K562 (cell line): ENCODE measurements around the gene ARHGAP18. TPM values are rescaled to one million over a fixed set of nuclear protein-coding genes. Genes with fewer than 3 reads are reported as not detected.

Experiments used
- ATAC-seq: fragments of 200-7000 bp; cut with Tn5 transposase; 3 replicates; pipeline ENCODE4 v1.9.1; 2020; ENCODE audit warnings: moderate library complexity
- BruUV-seq: library from RNA; stranded (reverse); fragments of 400-500 nt; replicated peaks from 2 replicates; lab custom pipeline; 2021; lab: Mats Ljungman, UMichigan
- CTCF ChIA-PET: fragments of 300-600 bp; formaldehyde crosslinking; extraction: SDS; loops from one replicate; lab custom pipeline; 2021; ENCODE audit warnings: low intra/inter-chr PET ratio; lab: Yijun Ruan, JAX
- POLR2A ChIA-PET: fragments of 300-600, 350-650 bp; sonication (Branson Sonifier 250); formaldehyde crosslinking; extraction: SDS; loops from one replicate; lab custom pipeline; 2021; ENCODE audit warnings: antibody characterized with exemption, inconsistent platforms; lab: Yijun Ruan, JAX
- DNase-seq, 4 experiments: peaks; one replicate each; pipeline versions ENCODE4 v3.0.0 to v3.0.0-alpha.2; 2011 to 2018; ENCODE audit warnings: low spot score in 3 of 4, mixed read lengths in 3 of 4; ENCODE audit errors: extremely low read depth in 1 of 4
- FAIRE-seq: peaks from 2 replicates; lab custom pipeline; 2011; peaks lifted over from hg19 to GRCh38; lab: Jason Lieb, UNC
- H2AFZ ChIP-seq: 2 replicates; pipeline ENCODE4 v1.6.0; 2011; ENCODE audit warnings: low read depth, low read length, control low read depth, inconsistent platforms
- H3K27ac ChIP-seq: fragments of 200-600 bp; 3 replicates; pipeline ENCODE4 v1.8.0; 2011; ENCODE audit warnings: low read depth, mild to moderate bottlenecking, control low read depth, inconsistent platforms, low read length, moderate library complexity, mixed read lengths; ENCODE audit errors: extremely low read depth
- H3K27me3 ChIP-seq, 2 experiments: fragments of 300-600 bp in 1 of 2; 2 replicates in 1 of 2; 3 replicates in 1 of 2; pipeline versions ENCODE4 v1.6.0 to v1.8.0; 2011; ENCODE audit warnings: inconsistent platforms in 2 of 2, low read length in 2 of 2, mild to moderate bottlenecking in 1 of 2, mixed read lengths in 1 of 2, moderate library complexity in 1 of 2; ENCODE audit not compliant: control insufficient read depth in 2 of 2, insufficient read depth in 2 of 2
- H3K36me3 ChIP-seq: fragments of 300-600 bp; 3 replicates; pipeline ENCODE4 v1.8.0; 2011; ENCODE audit warnings: mild to moderate bottlenecking, low read length, inconsistent platforms; ENCODE audit not compliant: control insufficient read depth, insufficient read depth
- H3K4me1 ChIP-seq, 2 experiments: fragments of 200-600 bp in 1 of 2; replicated peaks in 1 of 2; 2 replicates in 1 of 2; 3 replicates in 1 of 2; pipeline versions ENCODE4 v1.5.1 to v1.8.0; 2011; ENCODE audit warnings: inconsistent platforms in 2 of 2, low read length in 2 of 2, mild to moderate bottlenecking in 1 of 2, mixed read lengths in 1 of 2, moderate library complexity in 1 of 2; ENCODE audit not compliant: control insufficient read depth in 2 of 2, insufficient read depth in 2 of 2
- H3K4me2 ChIP-seq: 2 replicates; pipeline ENCODE4 v1.6.1; 2011; ENCODE audit warnings: low read length, control low read depth, inconsistent platforms, mixed read lengths; ENCODE audit not compliant: insufficient read depth
- H3K4me3 ChIP-seq: fragments of 200-600 bp; sonication (generic), shearing (Covaris generic); 2 replicates; pipeline ENCODE4 v1.5.1; 2016; ENCODE audit warnings: control low read depth, inconsistent platforms
- H3K79me2 ChIP-seq: fragments of 200-600 bp; 3 replicates; pipeline ENCODE4 v1.8.0; 2011; ENCODE audit warnings: low read length, inconsistent platforms; ENCODE audit not compliant: control insufficient read depth, insufficient read depth
- H3K9ac ChIP-seq, 2 experiments: 2 replicates each; pipeline versions ENCODE4 v1.6.0 to v1.6.1; 2011; ENCODE audit warnings: low read depth in 2 of 2, low read length in 2 of 2, control low read depth in 1 of 2, inconsistent platforms in 1 of 2, mild to moderate bottlenecking in 1 of 2, mixed read lengths in 1 of 2; ENCODE audit not compliant: insufficient read depth in 1 of 2
- H3K9me1 ChIP-seq: one replicate; pipeline ENCODE4 v1.6.0; 2011; ENCODE audit warnings: inconsistent platforms, mild to moderate bottlenecking, low read length, moderate library complexity; ENCODE audit not compliant: control insufficient read depth, insufficient read depth
- H3K9me3 ChIP-seq: replicated peaks from 2 replicates; pipeline ENCODE4 v1.5.1; 2011; ENCODE audit warnings: low read depth, low read length, inconsistent platforms; ENCODE audit not compliant: control insufficient read depth, insufficient read depth
- H4K20me1 ChIP-seq: replicated peaks from 2 replicates; pipeline ENCODE4 v1.6.1; 2011; ENCODE audit warnings: low read length, inconsistent platforms, mixed read lengths; ENCODE audit not compliant: control insufficient read depth, insufficient read depth
- ARID1B ChIP-seq: fragments of 450-650 bp; IDR thresholded peaks from 2 replicates; pipeline ENCODE4 v1.6.1; 2016; ENCODE audit warnings: antibody characterized with exemption, mild to moderate bottlenecking, inconsistent platforms
- CBFA2T3 ChIP-seq: fragments of 450-650 bp; IDR thresholded peaks from 2 replicates; pipeline ENCODE4 v1.6.1; 2017
- CTBP1 ChIP-seq: fragments of 450-650 bp; IDR thresholded peaks from 2 replicates; pipeline ENCODE4 v1.6.1; 2016; ENCODE audit warnings: borderline replicate concordance
- DPF2 ChIP-seq: fragments of 450-650 bp; IDR thresholded peaks from 2 replicates; pipeline ENCODE4 v1.6.1; 2016
- FOXA3 ChIP-seq, 2 experiments: fragments of 450-650 bp in 1 of 2; sonication (generic) in 1 of 2; formaldehyde crosslinking; IDR thresholded peaks in 1 of 2; conservative IDR thresholded peaks in 1 of 2; 2 replicates each; pipeline versions ENCODE4 v1.4.0 to v1.8.0; 2020 to 2022; ENCODE audit warnings: mild to moderate bottlenecking in 2 of 2, missing genetic modification reagents in 1 of 2
- KDM1A ChIP-seq, 2 experiments: fragments of 450-650 bp; IDR thresholded peaks; 2 replicates each; pipeline ENCODE4 v1.6.1; 2016; ENCODE audit warnings: mild to moderate bottlenecking in 2 of 2
- MTA2 ChIP-seq: fragments of 450-650 bp; IDR thresholded peaks from 2 replicates; pipeline ENCODE4 v1.6.1; 2016; ENCODE audit warnings: low read depth
- NRF1 ChIP-seq, 2 experiments: fragments of 450-650 bp; IDR thresholded peaks in 1 of 2; conservative IDR thresholded peaks in 1 of 2; 2 replicates each; pipeline ENCODE4 v1.6.1; 2014; ENCODE audit warnings: mild to moderate bottlenecking in 2 of 2
- OTX1 ChIP-seq: fragments of 450-650 bp; formaldehyde crosslinking; IDR thresholded peaks from 2 replicates; pipeline ENCODE4 v1.4.0; 2022; ENCODE audit warnings: mild to moderate bottlenecking
- PRDM10 ChIP-seq: fragments of 450-650 bp; IDR thresholded peaks from 2 replicates; pipeline ENCODE4 v1.6.1; 2018; ENCODE audit not compliant: partially characterized antibody
- ZBTB1 ChIP-seq: sonication (generic); formaldehyde crosslinking; IDR thresholded peaks from 2 replicates; pipeline ENCODE4 v1.8.1; 2023; ENCODE audit warnings: missing genetic modification reagents, low read depth, mild to moderate bottlenecking, borderline replicate concordance
- ZC3H8 ChIP-seq: fragments of 450-650 bp; IDR thresholded peaks from 2 replicates; pipeline ENCODE4 v1.6.1; 2017
- WGBS: fragments of 100-300 bp; shearing (Covaris generic); methylation state at CpG from one replicate; pipeline ENCODE4 v1.1.6; 2016; ENCODE audit warnings: low coverage, mixed read lengths; ENCODE audit not compliant: insufficient coverage; ENCODE audit errors: missing lambda C conversion rate; 5-methylcytosine and 5-hydroxymethylcytosine counted together
- in situ Hi-C: fragments of 300-500 bp; cut with MboI; formaldehyde crosslinking; loops from 4 replicates; pipeline ENCODE4 v1.15.0; 2018; ENCODE audit warnings: inconsistent platforms, mixed read lengths
- intact Hi-C: fragments of 100-400 bp; cut with micrococcal nuclease; formaldehyde crosslinking; loops from 2 replicates; pipeline ENCODE4 v1.14.2; 2022
- polyA plus RNA-seq, 8 experiments: library from polyadenylated mRNA; depleted of rRNA in 4 of 8; stranded (reverse) in 5 of 8; unstranded in 3 of 8; fragments of >200 nt; fragmentation: Nextera tagmentation in 2 of 8; fragmentation: Illumina TruSeq in 1 of 8; extraction: Ambion mirVana in 2 of 8; extraction: Trizol in 1 of 8; gene quantifications; 2 replicates each; pipeline versions ENCODE4 v1.2.1 to v1.2.3, GENCODE V29; 2011 to 2014; ENCODE audit warnings: inconsistent platforms in 1 of 8, missing spikeins in 1 of 8
- total RNA-seq, 7 experiments: library from RNA; depleted of rRNA in 6 of 7; stranded (reverse); fragments of >200 nt in 6 of 7; fragmentation: Illumina TruSeq in 2 of 7; extraction: Trizol in 2 of 7; gene quantifications; 2 replicates each; pipeline versions ENCODE4 v1.2.1 to v1.2.3, GENCODE V29; 2011 to 2021; ENCODE audit warnings: low replicate concordance in 1 of 7
- TF ChIP-seq, protein P1 (sequence below): IDR thresholded peaks from 2 replicates; pipeline ENCODE4 v1.6.1; 2012; ENCODE audit warnings: low read depth, low read length, improper control_type of control experiment, borderline replicate concordance
- TF ChIP-seq, protein P2 (sequence below): fragments of 450-650 bp; IDR thresholded peaks from 2 replicates; pipeline ENCODE4 v1.6.1; 2016; ENCODE audit warnings: mild to moderate bottlenecking

ARHGAP18 gene
- total and polyA plus RNA-seq, 9 of the 15 experiments (the other 6 are each of a cell fraction or from before 2014, with no cell fraction given) = 13.3 to 29.7 (median 21.1) TPM

DNA sequence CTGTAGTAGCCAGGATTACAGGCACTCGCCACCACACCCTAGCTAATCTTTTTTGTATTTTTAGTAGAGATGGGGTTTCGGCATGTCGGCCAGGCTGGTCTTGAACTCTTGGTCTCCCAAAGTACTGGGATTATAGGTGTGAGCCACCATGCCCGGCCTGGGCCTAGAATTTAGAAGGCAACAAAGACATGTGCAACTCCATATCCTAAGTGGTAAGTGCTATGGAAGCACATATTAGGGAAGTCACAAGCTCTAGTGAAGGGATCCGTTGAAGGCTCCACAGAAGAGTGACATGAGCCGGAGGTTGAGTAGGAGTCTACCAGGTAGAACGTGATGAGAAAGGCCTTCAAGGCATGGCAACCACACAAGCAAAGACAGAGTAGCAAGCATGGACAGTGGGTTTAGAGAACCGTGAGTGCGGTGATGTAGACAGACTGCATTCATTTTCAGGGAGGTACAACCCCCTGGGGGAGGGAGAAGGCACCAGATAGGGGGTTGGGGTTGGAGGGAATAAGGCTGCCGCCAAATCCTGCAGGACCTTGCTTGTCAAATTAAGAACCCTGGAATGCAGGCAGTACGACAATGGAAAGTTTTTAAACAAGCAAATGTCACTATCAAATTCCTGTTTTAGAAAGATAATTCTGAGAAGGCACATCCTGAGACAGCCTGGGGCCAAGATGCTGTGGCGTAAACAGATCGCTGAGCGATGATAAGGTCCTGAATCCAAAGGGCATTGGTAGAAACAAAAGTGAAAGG is 50.2 kb downstream of the ARHGAP18 start:
- ChIA-PET CTCF (no interaction called here), POLR2A (interaction anchor here (0.5 to 1.5 kb wide), 7 partner anchors 8 to 104 kb away, joined by 3 to 4 read pairs (median 3); no protein-coding TSS in a partner anchor)
- Histone ChIP-seq H3K9me3 (no peaks in the 10 kb centered on the region), H3K27me3 (no peaks in the 10 kb centered on the region), H3K36me3 (no peaks in the 10 kb centered on the region), H3K79me2 (peaks cover 48% of the 10 kb centered on the region), H4K20me1 (no peaks in the 10 kb centered on the region), H3K9me1 (no peaks in the 10 kb centered on the region), H3K27ac (peak overlapping the region; percentile 73), H3K4me3 (peak overlapping the region; percentile 6), H3K4me2 (peak overlapping the region; percentile 75), H3K9ac (peak overlapping the region; percentile 18 to 34; a peak in 3 of 4 replicates), H2AFZ (peak overlapping the region; percentile 79), H3K4me1 (peaks cover 12 to 46% of the 10 kb centered on the region in 2 experiments; a peak in 4 of 5 replicates)
- BruUV-seq = no TSS peak
- in situ Hi-C loops (no loop called here), intact Hi-C loops (loop anchor here (5.0 kb wide), 1 partner anchor 157 kb away; no protein-coding TSS in a partner anchor)
- 41% methylated on average over 14 of the region's 14 CpGs for WGBS
- DNase-seq (peak; percentile 39 to 73 (median 58)), ATAC-seq (peak; percentile 85), FAIRE-seq (peak; percentile 78)
- peak; percentile 70 for TF ChIP-seq DPF2
- TF ChIP-seq OTX1 (CRISPR knock-in tag) = 0 out of 2 replicates have a peak, but pooled peaks have one; percentile 18
- TF ChIP-seq ZBTB1 = no peak
- TF ChIP-seq, protein P1, sequence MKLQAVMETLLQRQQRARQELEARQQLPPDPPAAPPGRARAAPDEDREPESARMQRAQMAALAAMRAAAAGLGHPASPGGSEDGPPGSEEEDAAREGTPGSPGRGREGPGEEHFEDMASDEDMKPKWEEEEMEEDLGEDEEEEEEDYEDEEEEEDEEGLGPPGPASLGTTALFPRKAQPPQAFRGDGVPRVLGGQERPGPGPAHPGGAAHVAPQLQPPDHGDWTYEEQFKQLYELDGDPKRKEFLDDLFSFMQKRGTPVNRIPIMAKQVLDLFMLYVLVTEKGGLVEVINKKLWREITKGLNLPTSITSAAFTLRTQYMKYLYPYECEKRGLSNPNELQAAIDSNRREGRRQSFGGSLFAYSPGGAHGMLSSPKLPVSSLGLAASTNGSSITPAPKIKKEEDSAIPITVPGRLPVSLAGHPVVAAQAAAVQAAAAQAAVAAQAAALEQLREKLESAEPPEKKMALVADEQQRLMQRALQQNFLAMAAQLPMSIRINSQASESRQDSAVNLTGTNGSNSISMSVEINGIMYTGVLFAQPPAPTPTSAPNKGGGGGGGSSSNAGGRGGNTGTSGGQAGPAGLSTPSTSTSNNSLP = peak; percentile 72; the same call in 1 of the 2 replicates
- TF ChIP-seq MTA2 = 0 out of 2 replicates have a peak, but pooled peaks have one; percentile 28
- TF ChIP-seq CTBP1 = peak; percentile 86
- 0 out of 4 replicates have a peak, but pooled peaks of 1 of the 2 experiments have one; percentile 4 for TF ChIP-seq NRF1 (conservative IDR thresholded peaks at IDR 0.05 in 1 of 2, IDR thresholded peaks at IDR 0.05 in 1 of 2)
- TF ChIP-seq, protein P2, sequence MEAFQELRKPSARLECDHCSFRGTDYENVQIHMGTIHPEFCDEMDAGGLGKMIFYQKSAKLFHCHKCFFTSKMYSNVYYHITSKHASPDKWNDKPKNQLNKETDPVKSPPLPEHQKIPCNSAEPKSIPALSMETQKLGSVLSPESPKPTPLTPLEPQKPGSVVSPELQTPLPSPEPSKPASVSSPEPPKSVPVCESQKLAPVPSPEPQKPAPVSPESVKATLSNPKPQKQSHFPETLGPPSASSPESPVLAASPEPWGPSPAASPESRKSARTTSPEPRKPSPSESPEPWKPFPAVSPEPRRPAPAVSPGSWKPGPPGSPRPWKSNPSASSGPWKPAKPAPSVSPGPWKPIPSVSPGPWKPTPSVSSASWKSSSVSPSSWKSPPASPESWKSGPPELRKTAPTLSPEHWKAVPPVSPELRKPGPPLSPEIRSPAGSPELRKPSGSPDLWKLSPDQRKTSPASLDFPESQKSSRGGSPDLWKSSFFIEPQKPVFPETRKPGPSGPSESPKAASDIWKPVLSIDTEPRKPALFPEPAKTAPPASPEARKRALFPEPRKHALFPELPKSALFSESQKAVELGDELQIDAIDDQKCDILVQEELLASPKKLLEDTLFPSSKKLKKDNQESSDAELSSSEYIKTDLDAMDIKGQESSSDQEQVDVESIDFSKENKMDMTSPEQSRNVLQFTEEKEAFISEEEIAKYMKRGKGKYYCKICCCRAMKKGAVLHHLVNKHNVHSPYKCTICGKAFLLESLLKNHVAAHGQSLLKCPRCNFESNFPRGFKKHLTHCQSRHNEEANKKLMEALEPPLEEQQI = peak; percentile 53; the same call in 1 of the 2 replicates
- peak; percentile 31 for TF ChIP-seq PRDM10
- TF ChIP-seq KDM1A (IDR thresholded peaks at IDR 0.05) = 0 out of 4 replicates have a peak, but pooled peaks of 1 of the 2 experiments have one; percentile 15
- TF ChIP-seq ZC3H8 = no peak
- TF ChIP-seq ARID1B = peak; percentile 77
- TF ChIP-seq CBFA2T3 = peak; percentile 55
- TF ChIP-seq FOXA3 (CRISPR knock-in tag; conservative IDR thresholded peaks at IDR 0.05 in 1 of 2, IDR thresholded peaks at IDR 0.05 in 1 of 2) = peak in 1 of 2 experiments; percentile 62; a peak in 1 of 4 replicates
